ENCODE results near the gene BYSL. TPM values are rescaled to one million over a fixed set of nuclear protein-coding genes. Genes with fewer than 3 reads are reported as not detected.

BYSL gene
- polyA plus RNA-seq, 1 of the 3 experiments (the other 2 are of a cell fraction) = 56.0 TPM

DNA sequence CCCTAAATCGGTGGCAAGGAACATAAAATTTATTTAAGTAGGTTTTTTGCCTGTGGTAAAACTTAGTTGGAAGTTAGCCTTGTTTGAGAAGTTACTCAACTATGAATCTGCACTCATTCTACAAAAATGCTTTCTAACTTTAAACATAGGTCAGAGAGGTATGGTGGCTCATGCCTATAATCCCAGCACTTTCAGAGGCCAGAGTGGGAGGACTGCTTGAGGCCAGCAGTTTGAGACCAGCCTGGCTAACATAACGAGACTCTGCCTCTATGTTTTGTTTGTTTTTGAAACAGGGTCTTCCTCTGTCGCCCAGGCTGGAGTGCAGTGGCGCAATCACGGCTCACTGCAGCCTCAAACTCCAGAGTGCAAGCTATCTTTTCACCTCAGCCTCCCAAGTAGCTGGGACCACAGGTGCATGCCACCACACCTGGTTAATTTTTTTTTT lies 42.3 kb upstream of the BYSL start:
- TF ChIP-seq POLR2AphosphoS5 (IDR thresholded peaks at IDR 0.05; ENCODE audit: low read depth, low read length) = no peak
- no peaks in the 10 kb centered on the region for H3K4me1 ChIP-seq (ENCODE audit: control insufficient read depth in 1 of 2, insufficient read depth in 2 of 2, low read depth in 1 of 2, low read length in 1 of 2)
- no peak overlapping the region for H3K4me3 ChIP-seq (ENCODE audit: low read depth in 2 of 2, low read length in 1 of 2)
- no peak overlapping the region for H3K9ac ChIP-seq
- DNase-seq = no peak
- no peaks in the 10 kb centered on the region for H3K79me2 ChIP-seq (ENCODE audit: insufficient read depth)
- no peaks in the 10 kb centered on the region for H3K36me3 ChIP-seq (replicated peaks in 1 of 2; ENCODE audit: control insufficient read depth in 1 of 2, insufficient read depth in 2 of 2, low read length in 1 of 2)
- no peaks in the 10 kb centered on the region for H4K20me1 ChIP-seq (ENCODE audit: insufficient read depth)
- POLR2A ChIA-PET = no interaction called here
- no peaks in the 10 kb centered on the region for H3K9me3 ChIP-seq
- no peak overlapping the region for H2AFZ ChIP-seq (ENCODE audit: low read depth)
- peaks cover 11% of the 10 kb centered on the region for H3F3A ChIP-seq (replicated peaks; ENCODE audit: insufficient read depth)
- H3K27ac ChIP-seq (ENCODE audit: low read depth in 2 of 2, low read length in 1 of 2) = peak overlapping the region in 1 of 2 experiments; percentile 25; a peak in 2 of 4 replicates
- H3K27me3 ChIP-seq (ENCODE audit: insufficient read depth) = no peaks in the 10 kb centered on the region
- CTCF ChIA-PET = no interaction called here
- H3K9me2 ChIP-seq = no peaks in the 10 kb centered on the region
- 88% methylated on average over 5 of the region's 5 CpGs for WGBS (ENCODE audit: low lambda C conversion rate)
- 0 out of 2 replicates have a peak overlapping the region, but pooled peaks have one; percentile 4 for H3K4me2 ChIP-seq

DNA sequence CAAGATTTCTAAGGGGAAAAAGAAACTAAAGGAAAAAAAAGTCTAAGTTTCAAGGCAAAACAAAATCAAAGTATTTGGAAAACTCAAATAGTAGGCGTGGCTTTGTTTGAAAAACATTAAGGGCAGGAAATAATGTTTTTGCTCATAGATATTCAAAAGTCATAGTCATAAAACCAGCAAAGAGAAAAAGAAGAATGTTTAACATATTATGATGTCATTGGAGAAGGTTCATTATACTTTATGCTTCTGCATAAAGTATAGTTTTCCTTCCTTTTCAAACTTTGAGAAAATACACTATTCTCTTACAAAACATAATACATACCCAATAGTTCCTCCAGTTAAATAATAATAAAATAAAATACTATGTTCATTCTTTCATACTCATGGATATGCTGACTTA lies 39.8 kb upstream of the BYSL start:
- CTCF ChIA-PET = interaction anchor here (1.5 kb wide), 1 partner anchor 10 kb away, joined by 3 read pairs; no protein-coding TSS in a partner anchor
- H3K27ac ChIP-seq (ENCODE audit: low read depth in 2 of 2, low read length in 1 of 2) = no peak overlapping the region
- 98% methylated on average over 1 of the region's 1 CpG for WGBS (ENCODE audit: low lambda C conversion rate)

DNA sequence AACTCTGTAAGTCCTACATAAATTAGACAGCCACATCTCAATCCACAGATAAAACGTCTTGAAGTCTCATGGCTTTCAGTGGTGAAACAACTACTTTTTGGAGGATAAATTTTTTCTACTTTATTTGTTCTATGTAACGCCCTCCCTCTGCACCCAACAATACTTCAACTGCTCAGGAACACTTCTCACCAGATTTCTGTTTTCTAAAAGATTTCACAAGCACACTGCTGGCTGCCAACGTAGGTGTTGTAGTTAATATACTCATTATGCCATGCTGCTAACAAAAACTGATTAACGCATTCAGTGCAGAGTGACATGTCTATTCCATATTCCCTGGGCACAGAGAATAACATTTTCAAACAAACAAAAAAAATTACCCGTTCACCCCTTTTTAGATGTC lies 36.3 kb upstream of the BYSL start:
- Histone ChIP-seq H3K4me1 (ENCODE audit: control insufficient read depth in 1 of 2, insufficient read depth in 2 of 2, low read depth in 1 of 2, low read length in 1 of 2) (peaks cover 0 to 4% of the 10 kb centered on the region in 2 experiments; a peak in 1 of 4 replicates), H3K4me3 (ENCODE audit: low read depth in 2 of 2, low read length in 1 of 2) (no peak overlapping the region), H3K9ac (no peak overlapping the region), H3K79me2 (ENCODE audit: insufficient read depth) (no peaks in the 10 kb centered on the region), H3K4me2 (no peak overlapping the region), H3K36me3 (replicated peaks in 1 of 2; ENCODE audit: control insufficient read depth in 1 of 2, insufficient read depth in 2 of 2, low read length in 1 of 2) (no peaks in the 10 kb centered on the region), H2AFZ (ENCODE audit: low read depth) (no peak overlapping the region), H3K9me2 (no peaks in the 10 kb centered on the region), H4K20me1 (ENCODE audit: insufficient read depth) (no peaks in the 10 kb centered on the region), H3K27me3 (ENCODE audit: insufficient read depth) (no peaks in the 10 kb centered on the region), H3K9me3 (no peaks in the 10 kb centered on the region), H3K27ac (ENCODE audit: low read depth in 2 of 2, low read length in 1 of 2) (no peak overlapping the region), H3F3A (replicated peaks; ENCODE audit: insufficient read depth) (no peaks in the 10 kb centered on the region)
- no peak for DNase-seq
- WGBS (ENCODE audit: low lambda C conversion rate) = 93% methylated on average over 5 of the region's 5 CpGs
- POLR2A ChIA-PET = no interaction called here
- CTCF ChIA-PET = interaction anchor here (1.7 kb wide), 1 partner anchor 38 kb away, joined by 4 read pairs; no protein-coding TSS in a partner anchor
- TF ChIP-seq RFX5 (IDR thresholded peaks at IDR 0.05; ENCODE audit: low read length) (no peak), NRF1 (IDR thresholded peaks at IDR 0.05; ENCODE audit: low read depth, low read length) (no peak), EZH2phosphoT487 (IDR thresholded peaks at IDR 0.05; ENCODE audit: borderline replicate concordance, low read depth) (no peak), FOSL2 (IDR thresholded peaks at IDR 0.05; ENCODE audit: borderline replicate concordance, low read depth) (no peak), RAD21 (IDR thresholded peaks at IDR 0.05; ENCODE audit: low read length) (no peak), EP300 (IDR thresholded peaks at IDR 0.05; ENCODE audit: borderline replicate concordance in 1 of 2, low read depth in 1 of 2, low read length in 1 of 2) (no peak)
- TF ChIP-seq, protein P1, sequence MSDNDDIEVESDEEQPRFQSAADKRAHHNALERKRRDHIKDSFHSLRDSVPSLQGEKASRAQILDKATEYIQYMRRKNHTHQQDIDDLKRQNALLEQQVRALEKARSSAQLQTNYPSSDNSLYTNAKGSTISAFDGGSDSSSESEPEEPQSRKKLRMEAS (IDR thresholded peaks at IDR 0.05; ENCODE audit: low read depth) = no peak
- TF ChIP-seq, protein P2, sequence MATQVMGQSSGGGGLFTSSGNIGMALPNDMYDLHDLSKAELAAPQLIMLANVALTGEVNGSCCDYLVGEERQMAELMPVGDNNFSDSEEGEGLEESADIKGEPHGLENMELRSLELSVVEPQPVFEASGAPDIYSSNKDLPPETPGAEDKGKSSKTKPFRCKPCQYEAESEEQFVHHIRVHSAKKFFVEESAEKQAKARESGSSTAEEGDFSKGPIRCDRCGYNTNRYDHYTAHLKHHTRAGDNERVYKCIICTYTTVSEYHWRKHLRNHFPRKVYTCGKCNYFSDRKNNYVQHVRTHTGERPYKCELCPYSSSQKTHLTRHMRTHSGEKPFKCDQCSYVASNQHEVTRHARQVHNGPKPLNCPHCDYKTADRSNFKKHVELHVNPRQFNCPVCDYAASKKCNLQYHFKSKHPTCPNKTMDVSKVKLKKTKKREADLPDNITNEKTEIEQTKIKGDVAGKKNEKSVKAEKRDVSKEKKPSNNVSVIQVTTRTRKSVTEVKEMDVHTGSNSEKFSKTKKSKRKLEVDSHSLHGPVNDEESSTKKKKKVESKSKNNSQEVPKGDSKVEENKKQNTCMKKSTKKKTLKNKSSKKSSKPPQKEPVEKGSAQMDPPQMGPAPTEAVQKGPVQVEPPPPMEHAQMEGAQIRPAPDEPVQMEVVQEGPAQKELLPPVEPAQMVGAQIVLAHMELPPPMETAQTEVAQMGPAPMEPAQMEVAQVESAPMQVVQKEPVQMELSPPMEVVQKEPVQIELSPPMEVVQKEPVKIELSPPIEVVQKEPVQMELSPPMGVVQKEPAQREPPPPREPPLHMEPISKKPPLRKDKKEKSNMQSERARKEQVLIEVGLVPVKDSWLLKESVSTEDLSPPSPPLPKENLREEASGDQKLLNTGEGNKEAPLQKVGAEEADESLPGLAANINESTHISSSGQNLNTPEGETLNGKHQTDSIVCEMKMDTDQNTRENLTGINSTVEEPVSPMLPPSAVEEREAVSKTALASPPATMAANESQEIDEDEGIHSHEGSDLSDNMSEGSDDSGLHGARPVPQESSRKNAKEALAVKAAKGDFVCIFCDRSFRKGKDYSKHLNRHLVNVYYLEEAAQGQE (IDR thresholded peaks at IDR 0.05; ENCODE audit: low read depth, low read length) = no peak
- TF ChIP-seq, protein P3, sequence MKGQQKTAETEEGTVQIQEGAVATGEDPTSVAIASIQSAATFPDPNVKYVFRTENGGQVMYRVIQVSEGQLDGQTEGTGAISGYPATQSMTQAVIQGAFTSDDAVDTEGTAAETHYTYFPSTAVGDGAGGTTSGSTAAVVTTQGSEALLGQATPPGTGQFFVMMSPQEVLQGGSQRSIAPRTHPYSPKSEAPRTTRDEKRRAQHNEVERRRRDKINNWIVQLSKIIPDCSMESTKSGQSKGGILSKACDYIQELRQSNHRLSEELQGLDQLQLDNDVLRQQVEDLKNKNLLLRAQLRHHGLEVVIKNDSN (IDR thresholded peaks at IDR 0.05; ENCODE audit: borderline replicate concordance, low read depth) = no peak

More for the DNA sequence above, 39.8 kb upstream of the BYSL start:
- no peak for DNase-seq
- H3K79me2 ChIP-seq (ENCODE audit: insufficient read depth) = no peaks in the 10 kb centered on the region
- POLR2A ChIA-PET = no interaction called here
- no peak overlapping the region for H2AFZ ChIP-seq (ENCODE audit: low read depth)
- H3K36me3 ChIP-seq (replicated peaks in 1 of 2; ENCODE audit: control insufficient read depth in 1 of 2, insufficient read depth in 2 of 2, low read length in 1 of 2) = no peaks in the 10 kb centered on the region
- no peaks in the 10 kb centered on the region for H3K9me3 ChIP-seq
- no peaks in the 10 kb centered on the region for H3K9me2 ChIP-seq
- H4K20me1 ChIP-seq (ENCODE audit: insufficient read depth) = no peaks in the 10 kb centered on the region
- no peaks in the 10 kb centered on the region for H3K4me1 ChIP-seq (ENCODE audit: control insufficient read depth in 1 of 2, insufficient read depth in 2 of 2, low read depth in 1 of 2, low read length in 1 of 2)
- H3K4me3 ChIP-seq (ENCODE audit: low read depth in 2 of 2, low read length in 1 of 2) = no peak overlapping the region
- H3K27me3 ChIP-seq (ENCODE audit: insufficient read depth) = no peaks in the 10 kb centered on the region
- TF ChIP-seq, protein P4, sequence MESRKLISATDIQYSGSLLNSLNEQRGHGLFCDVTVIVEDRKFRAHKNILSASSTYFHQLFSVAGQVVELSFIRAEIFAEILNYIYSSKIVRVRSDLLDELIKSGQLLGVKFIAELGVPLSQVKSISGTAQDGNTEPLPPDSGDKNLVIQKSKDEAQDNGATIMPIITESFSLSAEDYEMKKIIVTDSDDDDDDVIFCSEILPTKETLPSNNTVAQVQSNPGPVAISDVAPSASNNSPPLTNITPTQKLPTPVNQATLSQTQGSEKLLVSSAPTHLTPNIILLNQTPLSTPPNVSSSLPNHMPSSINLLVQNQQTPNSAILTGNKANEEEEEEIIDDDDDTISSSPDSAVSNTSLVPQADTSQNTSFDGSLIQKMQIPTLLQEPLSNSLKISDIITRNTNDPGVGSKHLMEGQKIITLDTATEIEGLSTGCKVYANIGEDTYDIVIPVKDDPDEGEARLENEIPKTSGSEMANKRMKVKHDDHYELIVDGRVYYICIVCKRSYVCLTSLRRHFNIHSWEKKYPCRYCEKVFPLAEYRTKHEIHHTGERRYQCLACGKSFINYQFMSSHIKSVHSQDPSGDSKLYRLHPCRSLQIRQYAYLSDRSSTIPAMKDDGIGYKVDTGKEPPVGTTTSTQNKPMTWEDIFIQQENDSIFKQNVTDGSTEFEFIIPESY (IDR thresholded peaks at IDR 0.05; ENCODE audit: borderline replicate concordance, low read depth) = no peak
- TF ChIP-seq JUND (IDR thresholded peaks at IDR 0.05) (no peak), RFX5 (IDR thresholded peaks at IDR 0.05; ENCODE audit: low read length) (no peak), RXRA (IDR thresholded peaks at IDR 0.05; ENCODE audit: borderline replicate concordance, low read depth) (no peak), GABPA (IDR thresholded peaks at IDR 0.05; ENCODE audit: low read depth) (no peak), FOXM1 (IDR thresholded peaks at IDR 0.05; ENCODE audit: low read depth) (no peak), SIN3A (IDR thresholded peaks at IDR 0.05; ENCODE audit: borderline replicate concordance, low read depth, low read length) (no peak), EZH2phosphoT487 (IDR thresholded peaks at IDR 0.05; ENCODE audit: borderline replicate concordance, low read depth) (no peak), NFIC (IDR thresholded peaks at IDR 0.05; ENCODE audit: borderline replicate concordance) (no peak)
- H3K4me2 ChIP-seq = no peak overlapping the region
- no peak overlapping the region for H3K9ac ChIP-seq
- H3F3A ChIP-seq (replicated peaks; ENCODE audit: insufficient read depth) = peaks cover 11% of the 10 kb centered on the region

Data from SK-N-SH (cell line).